GM12878 (cell line): Measurements from ENCODE around the gene METTL5. TPM values are rescaled to one million over a fixed set of nuclear protein-coding genes. Genes with fewer than 3 reads are reported as not detected.

Source experiments
- ATAC-seq: fragments of 200-7000 bp; cut with Tn5 transposase; 3 replicates; pipeline ENCODE4 v1.9.1; 2020; ENCODE audit warnings: mild to moderate bottlenecking, moderate library complexity
- BruUV-seq: library from RNA; stranded (reverse); fragments of 400-500 nt; replicated peaks from 2 replicates; lab custom pipeline; 2021; lab: Mats Ljungman, UMichigan
- CTCF ChIA-PET: fragments of 300-600 bp; sonication (Branson Sonifier 250); formaldehyde crosslinking; extraction: SDS; loops from one replicate; lab custom pipeline; 2021; ENCODE audit warnings: inconsistent platforms; lab: Yijun Ruan, JAX
- POLR2A ChIA-PET: fragments of 350-600 bp; formaldehyde crosslinking; extraction: SDS; loops from one replicate; lab custom pipeline; 2021; ENCODE audit warnings: inconsistent platforms; lab: Charles Lee
- RAD21 ChIA-PET: fragments of 300-600 bp; sonication (Branson Sonifier 250); formaldehyde crosslinking; loops from one replicate; lab custom pipeline; 2023; ENCODE audit warnings: antibody characterized with exemption; ENCODE audit not compliant: unreplicated experiment; lab: Charles Lee
- SMC1A ChIA-PET: fragments of 300-600 bp; sonication (Branson Sonifier 250); formaldehyde crosslinking; loops from one replicate; lab custom pipeline; 2023; ENCODE audit not compliant: unreplicated experiment, uncharacterized antibody; lab: Charles Lee
- DNase-seq: peaks from one replicate; pipeline ENCODE4 v3.0.0-alpha.2; 2011; ENCODE audit warnings: low read depth, low spot score
- FAIRE-seq: peaks from 3 replicates; lab custom pipeline; 2011; peaks lifted over from hg19 to GRCh38; lab: Jason Lieb, UNC
- H2AFZ ChIP-seq: 2 replicates; pipeline ENCODE4 v1.6.0; 2011; ENCODE audit warnings: low read depth, low read length, control low read depth; ENCODE audit not compliant: control insufficient read depth
- H3K27ac ChIP-seq: 2 replicates; pipeline ENCODE4 v1.5.1; 2011; ENCODE audit warnings: control low read depth; ENCODE audit not compliant: control insufficient read depth, insufficient read depth
- H3K27me3 ChIP-seq, 2 experiments: replicated peaks in 1 of 2; 2 replicates each; pipeline versions ENCODE4 v1.6.0 to v1.6.1; 2011; ENCODE audit warnings: low read length in 1 of 2; ENCODE audit not compliant: control insufficient read depth in 2 of 2, insufficient read depth in 2 of 2
- H3K36me3 ChIP-seq, 2 experiments: 2 replicates each; pipeline ENCODE4 v1.5.1; 2011; ENCODE audit warnings: low read length in 1 of 2; ENCODE audit not compliant: control insufficient read depth in 2 of 2, insufficient read depth in 2 of 2
- H3K4me1 ChIP-seq: 2 replicates; pipeline ENCODE4 v1.6.1; 2011; ENCODE audit warnings: mild to moderate bottlenecking, low read length, moderate library complexity, mixed read lengths; ENCODE audit not compliant: control insufficient read depth, insufficient read depth
- H3K4me2 ChIP-seq: 2 replicates; pipeline ENCODE4 v1.6.0; 2011; ENCODE audit warnings: control low read depth; ENCODE audit not compliant: control insufficient read depth, insufficient read depth
- H3K4me3 ChIP-seq: fragments of 200-600 bp; sonication (generic); 2 replicates; pipeline ENCODE4 v1.5.1; 2016
- H3K79me2 ChIP-seq: 2 replicates; pipeline ENCODE4 v1.6.0; 2011; ENCODE audit warnings: low read length; ENCODE audit not compliant: control insufficient read depth, insufficient read depth
- H3K9ac ChIP-seq: 2 replicates; pipeline ENCODE4 v1.8.0; 2011; ENCODE audit warnings: low read length, control low read depth, mixed read lengths; ENCODE audit not compliant: control insufficient read depth, insufficient read depth
- H3K9me3 ChIP-seq: replicated peaks from 3 replicates; pipeline ENCODE4 v1.5.1; 2011; ENCODE audit warnings: mild to moderate bottlenecking, low read length; ENCODE audit not compliant: control insufficient read depth, insufficient read depth
- H4K20me1 ChIP-seq: 2 replicates; pipeline ENCODE4 v1.6.0; 2011; ENCODE audit not compliant: control insufficient read depth, insufficient read depth
- POLR2A ChIP-seq: IDR thresholded peaks from 2 replicates; pipeline ENCODE4 v1.6.1; 2011; ENCODE audit warnings: low read depth, mild to moderate bottlenecking, low read length
- RB1 ChIP-seq: fragments of 450-650 bp; formaldehyde crosslinking; IDR thresholded peaks from 2 replicates; pipeline ENCODE4 v1.6.1; 2017; ENCODE audit warnings: mild to moderate bottlenecking, borderline replicate concordance
- RFX5 ChIP-seq: IDR thresholded peaks from 2 replicates; pipeline ENCODE4 v1.6.1; 2011; ENCODE audit warnings: low read depth, low read length, improper control_type of control experiment
- SIX5 ChIP-seq: IDR thresholded peaks from 2 replicates; pipeline ENCODE4 v1.6.1; 2011; ENCODE audit warnings: mild to moderate bottlenecking, low read depth, low read length, moderate library complexity; ENCODE audit not compliant: severe bottlenecking
- SREBF1 ChIP-seq: IDR thresholded peaks from 2 replicates; pipeline ENCODE4 v1.6.1; 2012; ENCODE audit warnings: mild to moderate bottlenecking, low read length
- WRNIP1 ChIP-seq: IDR thresholded peaks from 2 replicates; pipeline ENCODE4 v1.6.1; 2011; ENCODE audit warnings: low read depth, low read length, improper control_type of control experiment, borderline replicate concordance
- ZBTB11 ChIP-seq: fragments of 450-650 bp; formaldehyde crosslinking; IDR thresholded peaks from 2 replicates; pipeline ENCODE4 v1.5.0; 2022; ENCODE audit warnings: mild to moderate bottlenecking, missing genetic modification characterization
- ZNF207 ChIP-seq: fragments of 450-650 bp; IDR thresholded peaks from 2 replicates; pipeline ENCODE4 v1.6.1; 2014; ENCODE audit warnings: antibody characterized with exemption, mild to moderate bottlenecking, borderline replicate concordance
- in situ Hi-C: fragments of 300-500 bp; cut with MboI; formaldehyde crosslinking; loops from 9 replicates; pipeline ENCODE4 v1.14.3; 2018; ENCODE audit warnings: mixed read lengths
- intact Hi-C: fragments of 100-400 bp; cut with micrococcal nuclease; formaldehyde crosslinking; loops from one replicate; pipeline ENCODE4 v1.14.2; 2022; ENCODE audit not compliant: unreplicated experiment
- polyA plus RNA-seq, 11 experiments: library from polyadenylated mRNA; depleted of rRNA in 4 of 11; unstranded in 6 of 11; stranded (reverse) in 5 of 11; fragments of >200 nt; fragmentation: Nextera tagmentation in 4 of 11; fragmentation: Illumina TruSeq in 1 of 11; extraction: Ambion mirVana in 4 of 11; extraction: Trizol in 1 of 11; gene quantifications; 1 replicate in 1 of 11; 2 replicates in 10 of 11; pipeline versions ENCODE4 v1.2.1 to v1.2.3, GENCODE V29; 2011 to 2016; ENCODE audit warnings: inconsistent platforms in 2 of 11, missing spikeins in 2 of 11, low read depth in 1 of 11
- total RNA-seq, 4 experiments: library from RNA; depleted of rRNA in 3 of 4; stranded (reverse); fragments of >200 nt in 3 of 4; fragmentation: Illumina TruSeq in 1 of 4; extraction: Trizol in 1 of 4; gene quantifications; 2 replicates each; pipeline versions ENCODE4 v1.2.1 to v1.2.3, GENCODE V29; 2013 to 2021

The METTL5 gene
- total and polyA plus RNA-seq, 10 of the 15 experiments (the other 5 are each of a cell fraction or from before 2014, with no cell fraction given), result 55.0 to 204 (median 87.4) TPM

- Histone ChIP-seq H4K20me1 (no peaks in the 10 kb centered on the region), H3K4me1 (no peaks in the 10 kb centered on the region), H3K9me3 (no peaks in the 10 kb centered on the region), H3K4me2 (no peak overlapping the region), H3K27ac (no peak overlapping the region), H3K9ac (no peak overlapping the region), H2AFZ (no peak overlapping the region), H3K27me3 (no peaks in the 10 kb centered on the region), H3K4me3 (no peak overlapping the region), H3K79me2 (peaks cover 17% of the 10 kb centered on the region), H3K36me3 (peaks cover 0 to 10% of the 10 kb centered on the region in 2 experiments; a peak in 3 of 4 replicates)
- in situ Hi-C loops (no loop called here), intact Hi-C loops (no loop called here)
- DNase-seq (no peak), ATAC-seq (no peak), FAIRE-seq (no peak)
- ChIA-PET CTCF (no interaction called here), RAD21 (no interaction called here), POLR2A (no interaction called here), SMC1A (interaction anchor here (1.0 to 1.2 kb wide), 2 partner anchors 10 to 15 kb away, joined by 3 to 5 read pairs; no protein-coding TSS in a partner anchor)
- TF ChIP-seq SIX5 (no peak), SREBF1 (no peak), ZNF207 (no peak), WRNIP1 (no peak), RFX5 (no peak), POLR2A (no peak), RB1 (no peak), ZBTB11 (no peak)
- no TSS peak for BruUV-seq
Measured at GRCh38 chr2:169806586-169806985, 18.1 kb downstream of the METTL5 start.
